GM12875 (cell line): ENCODE data around the gene TNXB.

Experiments
- H3K4me3 ChIP-seq: one replicate; pipeline ENCODE4 v1.5.1; 2011; ENCODE audit warnings: low read depth, low read length, control low read depth
- CTCF ChIP-seq: IDR thresholded peaks from 2 replicates; pipeline ENCODE4 v1.5.1; 2011; ENCODE audit warnings: low read depth, mild to moderate bottlenecking, control low read depth, inconsistent platforms, low read length, moderate library complexity, borderline replicate concordance; ENCODE audit not compliant: insufficient read depth

TNXB gene

GRCh38 chr6:32137454-32137853 is 28.3 kb upstream of the TNXB start:
- H3K4me3 ChIP-seq: no peak overlapping the region

GRCh38 chr6:32133786-32134185 is 24.6 kb upstream of the TNXB start:
- no peak for TF ChIP-seq CTCF

More at GRCh38 chr6:32137454-32137853, 28.3 kb upstream of the TNXB start:
- no peak for TF ChIP-seq CTCF

GRCh38 chr6:32132110-32132509 is 23.0 kb upstream of the TNXB start:
- no peak overlapping the region for H3K4me3 ChIP-seq
- no peak for TF ChIP-seq CTCF

More at GRCh38 chr6:32133786-32134185, 24.6 kb upstream of the TNXB start:
- H3K4me3 ChIP-seq: no peak overlapping the region

- H3K4me3 ChIP-seq: no peak overlapping the region
- no peak for TF ChIP-seq CTCF
Observed at GRCh38 chr6:32131439-32131948, 22.4 kb upstream of the TNXB start.

- peak overlapping the region; percentile 56 for H3K4me3 ChIP-seq
- no peak for TF ChIP-seq CTCF
Observed at GRCh38 chr6:32129297-32130088, 20.4 kb upstream of the TNXB start.

- H3K4me3 ChIP-seq: no peak overlapping the region
- TF ChIP-seq CTCF: no peak
Observed at GRCh38 chr6:32128751-32129296, 19.7 kb upstream of the TNXB start.
